ENCODE data around the gene DDX54.

GRCh38 chr12:113151655-113152054 lies 33.6 kb downstream of the DDX54 start:
- TF ChIP-seq, protein P1, sequence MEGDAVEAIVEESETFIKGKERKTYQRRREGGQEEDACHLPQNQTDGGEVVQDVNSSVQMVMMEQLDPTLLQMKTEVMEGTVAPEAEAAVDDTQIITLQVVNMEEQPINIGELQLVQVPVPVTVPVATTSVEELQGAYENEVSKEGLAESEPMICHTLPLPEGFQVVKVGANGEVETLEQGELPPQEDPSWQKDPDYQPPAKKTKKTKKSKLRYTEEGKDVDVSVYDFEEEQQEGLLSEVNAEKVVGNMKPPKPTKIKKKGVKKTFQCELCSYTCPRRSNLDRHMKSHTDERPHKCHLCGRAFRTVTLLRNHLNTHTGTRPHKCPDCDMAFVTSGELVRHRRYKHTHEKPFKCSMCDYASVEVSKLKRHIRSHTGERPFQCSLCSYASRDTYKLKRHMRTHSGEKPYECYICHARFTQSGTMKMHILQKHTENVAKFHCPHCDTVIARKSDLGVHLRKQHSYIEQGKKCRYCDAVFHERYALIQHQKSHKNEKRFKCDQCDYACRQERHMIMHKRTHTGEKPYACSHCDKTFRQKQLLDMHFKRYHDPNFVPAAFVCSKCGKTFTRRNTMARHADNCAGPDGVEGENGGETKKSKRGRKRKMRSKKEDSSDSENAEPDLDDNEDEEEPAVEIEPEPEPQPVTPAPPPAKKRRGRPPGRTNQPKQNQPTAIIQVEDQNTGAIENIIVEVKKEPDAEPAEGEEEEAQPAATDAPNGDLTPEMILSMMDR (conservative IDR thresholded peaks at IDR 0.05) = no peak
- TF ChIP-seq EZH2 (IDR thresholded peaks at IDR 0.05; ENCODE audit: low read depth) = no peak

Data from PC-9 (cell line).